Lower lobe of right lung (tissue), 2 donors: Measurements from ENCODE around the gene MMP23B. TPM values are rescaled to one million over a fixed set of nuclear protein-coding genes. Genes with fewer than 3 reads are reported as not detected.
A peak's percentile ranks its signal among the peaks of the same experiment; 100 is the strongest.

Experiments used
- ATAC-seq, 2 donors: fragments of 200-7000 bp; cut with Tn5 transposase; one replicate each; pipeline ENCODE4 v1.9.1; 2020 to 2022; ENCODE audit warnings: mild to moderate bottlenecking in 2 of 2, moderate library complexity in 2 of 2
- DNase-seq: peaks from one replicate; pipeline ENCODE4 v3.0.0-alpha.2; 2020
- H3K27ac ChIP-seq: fragments of 200-600 bp; one replicate; pipeline ENCODE4 v1.8.0; 2022
- H3K27me3 ChIP-seq: fragments of 200-600 bp; one replicate; pipeline ENCODE4 v1.8.0; 2022; ENCODE audit warnings: low read depth
- H3K36me3 ChIP-seq: fragments of 200-600 bp; one replicate; pipeline ENCODE4 v1.8.0; 2022; ENCODE audit warnings: mild to moderate bottlenecking
- H3K4me1 ChIP-seq: fragments of 200-600 bp; one replicate; pipeline ENCODE4 v1.8.0; 2022
- H3K4me3 ChIP-seq: fragments of 200-600 bp; one replicate; pipeline ENCODE4 v1.8.0; 2022; ENCODE audit warnings: mild to moderate bottlenecking
- H3K9me3 ChIP-seq: fragments of 200-600 bp; one replicate; pipeline ENCODE4 v1.8.0; 2022
- intact Hi-C: fragments of 100-400 bp; cut with DNase I; formaldehyde crosslinking; loops from one replicate; pipeline ENCODE4 v1.11.0; 2022
- total RNA-seq: library from RNA; stranded (reverse); fragmentation: NEBNext Ultra II Directional; extraction: Animal tissue kit (Norgen Biotek cat#: 25700); gene quantifications from one replicate; pipeline ENCODE4 v1.2.1, GENCODE V29; 2021
- TF ChIP-seq, protein P1 (sequence below): fragments of 200-600 bp; IDR thresholded peaks from one replicate; pipeline ENCODE4 v1.8.0; 2022; ENCODE audit warnings: antibody characterized with exemption, mild to moderate bottlenecking
- donor health status: DM: no; HTN: yes; CAD: no; lungs with severe emphysema.

The MMP23B gene
- total RNA-seq, 1 donor from 2014 or later, result 27.2 TPM

DNA sequence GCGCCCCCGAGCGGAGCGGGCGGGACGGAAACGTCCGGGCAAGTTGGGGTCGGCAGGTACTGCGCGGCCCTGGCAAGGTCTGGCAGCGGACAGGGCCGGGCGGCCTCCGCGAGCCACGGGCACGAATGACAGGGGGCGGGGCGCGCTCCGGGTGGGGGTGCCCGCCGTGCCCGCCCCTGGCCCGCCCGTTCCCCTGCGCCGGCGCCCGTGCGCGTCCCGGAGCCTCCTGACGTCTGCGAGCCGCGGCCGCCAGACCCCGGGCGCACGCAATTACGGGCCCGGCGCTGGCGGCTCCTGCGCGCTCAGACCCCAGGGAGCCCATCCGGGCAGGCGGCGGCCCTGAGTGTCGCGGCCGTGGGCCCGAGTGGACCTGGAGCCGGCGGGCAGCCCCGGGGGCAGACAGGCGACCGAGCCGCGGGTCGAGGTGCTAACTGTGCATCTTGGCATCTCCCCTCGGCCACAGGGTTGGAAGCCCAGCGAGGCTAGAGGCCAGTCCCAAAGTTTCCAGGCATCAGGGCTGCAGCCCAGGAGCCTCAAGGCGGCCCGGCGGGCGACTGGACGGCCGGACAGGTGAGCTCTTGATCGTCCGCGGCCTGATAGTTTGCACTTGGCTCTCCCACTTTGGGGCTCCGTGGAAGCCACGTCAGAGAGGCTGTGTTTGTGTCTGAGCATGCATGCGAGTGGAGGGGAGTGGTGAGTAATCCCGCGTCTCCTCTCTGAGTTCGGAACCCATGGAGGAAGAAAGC, 15.8 kb upstream of the MMP23B start:
- peak; percentile 8 to 14 for ATAC-seq
- Histone ChIP-seq H3K4me1 (peaks cover 33% of the 10 kb centered on the region), H3K4me3 (peak overlapping the region; percentile 96), H3K27ac (peak overlapping the region; percentile 100), H3K27me3 (no peaks in the 10 kb centered on the region), H3K9me3 (no peaks in the 10 kb centered on the region), H3K36me3 (peaks cover 14% of the 10 kb centered on the region)
- TF ChIP-seq, protein P1, sequence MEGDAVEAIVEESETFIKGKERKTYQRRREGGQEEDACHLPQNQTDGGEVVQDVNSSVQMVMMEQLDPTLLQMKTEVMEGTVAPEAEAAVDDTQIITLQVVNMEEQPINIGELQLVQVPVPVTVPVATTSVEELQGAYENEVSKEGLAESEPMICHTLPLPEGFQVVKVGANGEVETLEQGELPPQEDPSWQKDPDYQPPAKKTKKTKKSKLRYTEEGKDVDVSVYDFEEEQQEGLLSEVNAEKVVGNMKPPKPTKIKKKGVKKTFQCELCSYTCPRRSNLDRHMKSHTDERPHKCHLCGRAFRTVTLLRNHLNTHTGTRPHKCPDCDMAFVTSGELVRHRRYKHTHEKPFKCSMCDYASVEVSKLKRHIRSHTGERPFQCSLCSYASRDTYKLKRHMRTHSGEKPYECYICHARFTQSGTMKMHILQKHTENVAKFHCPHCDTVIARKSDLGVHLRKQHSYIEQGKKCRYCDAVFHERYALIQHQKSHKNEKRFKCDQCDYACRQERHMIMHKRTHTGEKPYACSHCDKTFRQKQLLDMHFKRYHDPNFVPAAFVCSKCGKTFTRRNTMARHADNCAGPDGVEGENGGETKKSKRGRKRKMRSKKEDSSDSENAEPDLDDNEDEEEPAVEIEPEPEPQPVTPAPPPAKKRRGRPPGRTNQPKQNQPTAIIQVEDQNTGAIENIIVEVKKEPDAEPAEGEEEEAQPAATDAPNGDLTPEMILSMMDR, result no peak
- no peak for DNase-seq
- intact Hi-C loops, result no loop called here

DNA sequence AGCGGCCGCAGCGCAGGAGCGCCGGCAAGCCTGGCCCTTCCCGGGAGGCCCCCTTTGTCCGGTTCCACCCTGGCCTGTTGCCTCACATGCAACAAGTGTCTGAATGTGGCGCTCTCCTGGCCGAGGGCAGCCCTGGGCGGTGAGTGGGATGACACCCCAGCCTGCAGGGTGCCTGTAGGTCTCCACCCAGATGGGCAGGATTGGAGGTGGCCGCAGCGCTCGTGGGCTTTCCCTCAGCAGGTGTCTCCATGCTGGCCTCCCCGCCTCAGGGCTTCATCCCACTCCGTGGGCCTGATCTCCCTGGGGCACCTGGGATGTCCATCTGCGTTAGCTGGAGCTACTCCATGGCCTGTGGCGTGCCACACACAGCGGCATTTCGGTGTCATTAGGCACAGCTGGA, 15.1 kb upstream of the MMP23B start:
- intact Hi-C loops, result no loop called here
- DNase-seq (no peak), ATAC-seq (no peak)
- Histone ChIP-seq H3K4me3 (peak overlapping the region; percentile 96), H3K27ac (no peak overlapping the region), H3K27me3 (no peaks in the 10 kb centered on the region), H3K36me3 (peaks cover 14% of the 10 kb centered on the region), H3K9me3 (no peaks in the 10 kb centered on the region), H3K4me1 (peaks cover 28% of the 10 kb centered on the region)
- TF ChIP-seq, protein P1, result no peak

DNA sequence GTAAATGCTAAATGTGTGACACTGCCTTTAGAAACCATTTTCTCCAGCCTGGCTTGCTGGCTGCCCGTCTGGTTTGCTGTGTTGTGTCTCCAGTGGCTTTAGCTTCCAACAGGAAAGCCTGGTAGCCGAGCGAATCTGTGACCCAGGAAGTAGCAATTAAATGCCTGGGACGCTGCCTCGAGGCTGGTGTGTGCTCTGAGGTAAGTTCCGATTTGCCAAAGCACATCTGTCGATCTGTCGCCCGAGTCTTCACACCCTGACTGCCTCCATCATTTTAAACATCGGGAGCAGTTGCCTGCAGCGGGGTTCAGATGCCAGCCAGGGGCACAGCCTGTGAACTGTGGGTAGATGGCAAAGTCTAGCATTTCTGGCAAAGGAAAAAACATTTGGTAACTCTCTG, 14.5 kb upstream of the MMP23B start:
- ATAC-seq (no peak), DNase-seq (no peak)
- Histone ChIP-seq H3K4me3 (no peak overlapping the region), H3K36me3 (peaks cover 14% of the 10 kb centered on the region), H3K4me1 (peaks cover 28% of the 10 kb centered on the region), H3K27ac (no peak overlapping the region), H3K27me3 (no peaks in the 10 kb centered on the region), H3K9me3 (no peaks in the 10 kb centered on the region)
- TF ChIP-seq, protein P1, result no peak
- intact Hi-C loops, result no loop called here

DNA sequence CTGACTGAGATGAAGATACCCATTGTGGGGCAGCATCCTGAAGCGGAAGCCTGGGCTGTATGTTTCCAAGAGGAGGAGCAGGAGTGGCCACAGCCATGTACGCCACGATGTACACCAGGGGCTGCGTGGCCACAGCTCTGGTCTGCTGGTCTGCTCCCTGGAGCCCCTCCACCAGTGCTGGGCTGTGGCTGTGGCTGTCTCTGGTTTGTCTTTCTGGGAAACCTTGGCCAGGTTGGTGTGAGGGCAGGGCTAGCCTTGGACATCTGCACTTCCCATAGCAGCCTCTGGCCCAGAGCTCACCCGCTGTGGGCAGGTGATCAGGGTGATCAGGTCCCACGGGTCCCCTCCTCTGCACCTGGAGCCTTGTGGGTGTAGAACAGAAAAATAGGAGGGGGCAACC, 14.0 kb upstream of the MMP23B start:
- H3K27me3 ChIP-seq, result no peaks in the 10 kb centered on the region
- DNase-seq (no peak), ATAC-seq (no peak)
- no peak overlapping the region for H3K4me3 ChIP-seq
- peaks cover 14% of the 10 kb centered on the region for H3K36me3 ChIP-seq
- no peaks in the 10 kb centered on the region for H3K9me3 ChIP-seq
- TF ChIP-seq, protein P1, result no peak
- no peak overlapping the region for H3K27ac ChIP-seq
- H3K4me1 ChIP-seq, result peaks cover 28% of the 10 kb centered on the region
- intact Hi-C loops, result no loop called here

DNA sequence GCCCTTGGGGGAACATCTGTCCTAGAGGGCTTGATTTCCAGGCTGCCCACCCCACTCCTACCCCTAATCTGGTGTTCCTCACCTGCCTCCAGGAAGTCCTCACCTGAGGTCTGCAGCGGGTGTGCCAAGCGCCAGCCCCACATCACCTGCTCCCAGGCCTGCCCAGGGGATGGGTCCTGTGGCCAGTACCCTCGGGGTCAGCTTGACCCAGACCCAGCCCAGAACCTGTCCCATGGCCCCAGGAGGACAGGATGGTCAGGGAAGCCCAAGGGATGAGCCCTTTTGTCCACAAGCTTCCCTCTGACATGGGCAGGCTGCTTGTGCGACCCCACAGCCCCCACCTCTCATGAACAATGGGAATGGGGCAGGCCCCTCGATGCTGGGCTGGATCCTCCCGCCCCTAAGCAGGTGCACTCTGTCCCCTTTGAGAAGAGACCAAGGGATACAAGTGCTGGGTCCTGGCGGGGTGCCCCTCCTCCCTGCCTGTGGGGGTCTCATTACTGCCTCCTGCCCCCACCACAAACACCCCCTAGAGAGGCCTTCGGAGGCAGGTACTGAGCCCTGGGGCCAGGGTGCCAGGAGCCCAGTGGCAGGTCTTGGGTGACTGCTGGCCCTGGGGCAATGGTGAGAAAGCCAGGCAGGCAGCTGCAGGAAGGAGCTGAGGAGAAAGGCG, 13.4 kb upstream of the MMP23B start:
- intact Hi-C loops, result no loop called here
- no peak overlapping the region for H3K27ac ChIP-seq
- peaks cover 23% of the 10 kb centered on the region for H3K4me1 ChIP-seq
- H3K27me3 ChIP-seq, result no peaks in the 10 kb centered on the region
- ATAC-seq, result no peak
- TF ChIP-seq, protein P1, result no peak
- H3K4me3 ChIP-seq, result no peak overlapping the region
- H3K36me3 ChIP-seq, result peaks cover 14% of the 10 kb centered on the region
- DNase-seq, result no peak
- H3K9me3 ChIP-seq, result no peaks in the 10 kb centered on the region
